Osteoblast (primary cell): ENCODE data around the gene MRPL21. TPM values are rescaled to one million over a fixed set of nuclear protein-coding genes. Genes with fewer than 3 reads are reported as not detected.

Experiments used
- DNase-seq: peaks from one replicate; pipeline ENCODE4 v3.0.0; 2011; ENCODE audit warnings: low spot score, mixed read lengths; ENCODE audit not compliant: insufficient read length; ENCODE audit errors: missing footprints
- H2AFZ ChIP-seq: 2 replicates; pipeline ENCODE4 v1.6.0; 2011; ENCODE audit warnings: mild to moderate bottlenecking, low read length
- H3K27ac ChIP-seq: 2 replicates; pipeline ENCODE4 v1.5.1; 2011; ENCODE audit warnings: mild to moderate bottlenecking, low read depth, low read length, moderate library complexity
- H3K27me3 ChIP-seq: 2 replicates; pipeline ENCODE4 v1.6.0; 2012; ENCODE audit warnings: mild to moderate bottlenecking, control low read depth, inconsistent platforms, low read length, moderate library complexity; ENCODE audit not compliant: insufficient read depth
- H3K36me3 ChIP-seq: 2 replicates; pipeline ENCODE4 v1.5.1; 2011; ENCODE audit warnings: mild to moderate bottlenecking, low read length, control low read depth, moderate library complexity; ENCODE audit not compliant: insufficient read depth
- H3K4me1 ChIP-seq: 2 replicates; pipeline ENCODE4 v1.5.1; 2011; ENCODE audit warnings: mild to moderate bottlenecking, low read length, control low read depth, moderate library complexity; ENCODE audit not compliant: insufficient read depth
- H3K4me2 ChIP-seq: 2 replicates; pipeline ENCODE4 v1.6.0; 2011; ENCODE audit warnings: mild to moderate bottlenecking, low read length; ENCODE audit not compliant: insufficient read depth
- H3K4me3 ChIP-seq: fragments of 200-600 bp; sonication (generic); 3 replicates; pipeline ENCODE4 v1.5.1; 2012; ENCODE audit warnings: mild to moderate bottlenecking, low read length, inconsistent platforms; ENCODE audit not compliant: insufficient read depth
- H3K79me2 ChIP-seq: 2 replicates; pipeline ENCODE4 v1.6.0; 2012; ENCODE audit warnings: mild to moderate bottlenecking, low read length, control low read depth, inconsistent platforms; ENCODE audit not compliant: insufficient read depth
- H3K9me3 ChIP-seq: 2 replicates; pipeline ENCODE4 v1.5.1; 2011; ENCODE audit warnings: low read depth, low read length, control low read depth
- H4K20me1 ChIP-seq: 2 replicates; pipeline ENCODE4 v1.6.0; 2012; ENCODE audit warnings: mild to moderate bottlenecking, low read length, control low read depth; ENCODE audit not compliant: insufficient read depth
- total RNA-seq: library from RNA; depleted of rRNA; stranded (reverse); fragments of >200 nt; gene quantifications from 2 replicates; pipeline ENCODE4 v1.2.3, GENCODE V29; 2012
- TF ChIP-seq, protein P1 (sequence below): IDR thresholded peaks from 2 replicates; pipeline ENCODE4 v1.5.1; 2011; ENCODE audit warnings: mild to moderate bottlenecking, low read depth, low read length, moderate library complexity; ENCODE audit errors: extremely low read depth

MRPL21 gene
- total RNA-seq, 1 donor: 51.0 TPM

DNA sequence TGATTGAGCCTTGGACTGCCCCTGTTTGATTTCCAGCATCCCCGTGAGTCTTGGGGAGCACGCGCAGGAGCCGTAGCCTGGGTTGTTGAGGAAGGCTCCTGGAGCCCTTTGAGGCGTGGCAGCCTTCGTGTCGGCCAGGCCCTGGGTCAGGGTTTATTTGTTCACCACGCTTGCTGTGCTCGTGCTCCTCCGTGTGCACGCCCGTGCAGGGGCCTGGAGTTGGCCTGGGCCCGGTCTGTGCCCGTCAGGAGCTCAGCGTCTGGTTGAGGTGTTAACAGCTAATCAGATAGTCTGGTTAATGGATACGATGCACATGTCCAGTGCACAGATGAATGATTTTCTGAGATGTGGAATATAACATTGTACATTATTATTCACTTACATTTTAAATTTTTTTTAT lies 8.1 kb upstream of the MRPL21 start:
- H3K36me3 ChIP-seq: peaks cover 54% of the 10 kb centered on the region
- H4K20me1 ChIP-seq: peaks cover 3% of the 10 kb centered on the region
- no peak overlapping the region for H3K4me3 ChIP-seq
- H3K79me2 ChIP-seq: peaks cover 8% of the 10 kb centered on the region
- no peak for DNase-seq
- H2AFZ ChIP-seq: no peak overlapping the region
- TF ChIP-seq, protein P1, sequence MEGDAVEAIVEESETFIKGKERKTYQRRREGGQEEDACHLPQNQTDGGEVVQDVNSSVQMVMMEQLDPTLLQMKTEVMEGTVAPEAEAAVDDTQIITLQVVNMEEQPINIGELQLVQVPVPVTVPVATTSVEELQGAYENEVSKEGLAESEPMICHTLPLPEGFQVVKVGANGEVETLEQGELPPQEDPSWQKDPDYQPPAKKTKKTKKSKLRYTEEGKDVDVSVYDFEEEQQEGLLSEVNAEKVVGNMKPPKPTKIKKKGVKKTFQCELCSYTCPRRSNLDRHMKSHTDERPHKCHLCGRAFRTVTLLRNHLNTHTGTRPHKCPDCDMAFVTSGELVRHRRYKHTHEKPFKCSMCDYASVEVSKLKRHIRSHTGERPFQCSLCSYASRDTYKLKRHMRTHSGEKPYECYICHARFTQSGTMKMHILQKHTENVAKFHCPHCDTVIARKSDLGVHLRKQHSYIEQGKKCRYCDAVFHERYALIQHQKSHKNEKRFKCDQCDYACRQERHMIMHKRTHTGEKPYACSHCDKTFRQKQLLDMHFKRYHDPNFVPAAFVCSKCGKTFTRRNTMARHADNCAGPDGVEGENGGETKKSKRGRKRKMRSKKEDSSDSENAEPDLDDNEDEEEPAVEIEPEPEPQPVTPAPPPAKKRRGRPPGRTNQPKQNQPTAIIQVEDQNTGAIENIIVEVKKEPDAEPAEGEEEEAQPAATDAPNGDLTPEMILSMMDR: no peak
- H3K27me3 ChIP-seq: no peaks in the 10 kb centered on the region
- H3K9me3 ChIP-seq: no peaks in the 10 kb centered on the region
- no peak overlapping the region for H3K27ac ChIP-seq
- no peak overlapping the region for H3K4me2 ChIP-seq
- H3K4me1 ChIP-seq: no peaks in the 10 kb centered on the region

DNA sequence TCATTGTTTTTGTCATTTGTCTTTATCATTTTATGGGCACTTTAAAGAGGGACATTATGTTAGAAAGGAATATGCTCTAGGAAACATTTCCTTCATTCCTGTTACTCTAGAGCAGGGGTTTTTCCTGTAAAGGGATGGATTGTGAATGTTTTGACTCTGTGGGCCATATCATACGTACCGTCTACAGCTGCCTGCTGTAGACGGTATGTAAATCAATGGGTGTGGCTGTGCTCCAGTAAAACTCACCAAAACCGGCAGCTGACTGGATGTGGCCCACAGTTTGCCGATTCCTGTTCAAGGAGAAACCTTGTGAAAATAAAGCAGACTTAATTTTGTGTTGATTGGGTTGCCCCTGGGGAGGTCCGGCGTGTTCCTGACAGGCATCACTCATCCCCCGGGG lies 7.3 kb upstream of the MRPL21 start:
- TF ChIP-seq, protein P1: no peak
- peaks cover 46% of the 10 kb centered on the region for H3K36me3 ChIP-seq

DNA sequence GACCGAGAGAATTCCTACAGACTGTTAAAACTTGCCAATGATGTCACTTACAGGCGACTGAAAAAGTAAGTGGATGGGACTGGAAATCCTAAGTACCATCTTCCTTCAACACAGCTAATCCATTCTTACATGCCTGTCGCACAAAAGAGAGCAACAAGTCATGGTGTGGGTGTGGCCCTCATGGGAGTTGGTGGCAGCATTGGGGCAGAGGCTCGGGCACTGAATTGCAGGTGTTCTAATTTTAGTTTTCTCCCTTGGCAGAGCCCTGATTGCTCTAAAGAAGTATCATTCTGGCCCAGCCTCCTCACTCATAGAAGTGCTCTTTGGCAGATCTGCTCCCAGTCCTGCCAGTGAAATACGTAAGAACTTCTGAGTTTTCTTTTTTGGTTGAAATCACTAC lies 4.6 kb upstream of the MRPL21 start:
- no peaks in the 10 kb centered on the region for H3K9me3 ChIP-seq
- TF ChIP-seq, protein P1: no peak
- no peak overlapping the region for H2AFZ ChIP-seq
- peaks cover 39% of the 10 kb centered on the region for H3K79me2 ChIP-seq
- H3K27ac ChIP-seq: no peak overlapping the region
- peaks cover 32% of the 10 kb centered on the region for H3K36me3 ChIP-seq
- DNase-seq: no peak
- H4K20me1 ChIP-seq: peaks cover 5% of the 10 kb centered on the region
- H3K27me3 ChIP-seq: no peaks in the 10 kb centered on the region
- no peak overlapping the region for H3K4me2 ChIP-seq
- peaks cover 7% of the 10 kb centered on the region for H3K4me1 ChIP-seq
- no peak overlapping the region for H3K4me3 ChIP-seq

More for the DNA sequence above, 7.3 kb upstream of the MRPL21 start:
- Histone ChIP-seq H4K20me1 (no peaks in the 10 kb centered on the region), H3K9me3 (no peaks in the 10 kb centered on the region), H3K4me1 (no peaks in the 10 kb centered on the region), H2AFZ (no peak overlapping the region), H3K79me2 (peaks cover 12% of the 10 kb centered on the region), H3K27me3 (no peaks in the 10 kb centered on the region), H3K27ac (no peak overlapping the region), H3K4me2 (no peak overlapping the region), H3K4me3 (no peak overlapping the region)
- DNase-seq: no peak

DNA sequence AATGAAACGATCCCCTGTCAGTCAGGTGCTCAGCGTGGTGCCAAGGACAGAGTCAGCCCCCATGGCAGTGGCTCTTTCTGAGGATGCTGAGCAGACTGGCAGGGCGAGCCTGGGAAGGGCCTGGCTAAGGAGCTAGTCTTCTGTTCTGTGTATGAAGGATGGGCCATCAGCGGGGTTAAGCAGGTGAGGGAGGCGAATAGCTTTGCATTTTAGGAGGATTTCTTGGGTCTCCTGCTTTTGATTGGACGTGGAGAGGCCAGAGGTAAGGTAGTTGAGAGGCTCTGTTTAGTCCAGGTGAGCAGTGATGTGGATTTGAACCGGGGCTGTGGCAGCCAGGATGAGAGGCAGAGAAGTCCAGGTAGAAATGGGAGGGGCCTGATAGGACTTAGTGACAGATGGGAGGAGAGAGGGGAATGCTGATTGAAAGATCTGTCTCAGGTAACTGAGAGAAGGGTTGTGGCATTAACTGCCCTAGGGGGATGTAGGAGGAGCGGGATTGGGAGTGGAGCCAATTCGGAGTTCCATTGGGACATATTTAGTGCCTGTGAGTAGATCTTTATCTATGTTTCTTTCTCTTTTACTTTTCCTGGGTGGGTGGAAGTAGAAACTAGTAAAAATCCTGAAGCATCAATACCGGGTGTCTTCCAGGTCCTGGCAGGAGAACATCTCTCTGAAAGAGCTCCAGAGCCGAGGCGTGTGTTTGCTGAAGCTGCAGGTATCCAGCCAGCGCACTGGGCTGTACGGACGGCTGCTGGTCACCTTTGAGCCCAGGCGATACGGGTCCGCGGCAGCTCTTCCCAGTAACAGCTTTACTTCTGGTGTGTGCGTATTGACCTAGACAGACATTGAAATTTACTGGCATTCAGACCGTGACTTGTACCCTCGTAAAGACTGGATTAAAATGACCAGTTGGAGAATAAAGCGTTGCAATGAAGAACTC lies 2.1 kb upstream of the MRPL21 start:
- TF ChIP-seq, protein P1: no peak
- Histone ChIP-seq H3K27ac (no peak overlapping the region), H4K20me1 (peaks cover 22% of the 10 kb centered on the region), H3K4me3 (peak overlapping the region; percentile 95), H3K9me3 (no peaks in the 10 kb centered on the region), H3K79me2 (peaks cover 65% of the 10 kb centered on the region), H3K4me2 (peak overlapping the region; percentile 95), H3K4me1 (peaks cover 14% of the 10 kb centered on the region), H2AFZ (no peak overlapping the region), H3K36me3 (peaks cover 19% of the 10 kb centered on the region), H3K27me3 (no peaks in the 10 kb centered on the region)
- no peak for DNase-seq
